Endothelial cell of umbilical vein (primary cell): ENCODE results near the gene ZDHHC9. TPM values are rescaled to one million over a fixed set of nuclear protein-coding genes. Genes with fewer than 3 reads are reported as not detected.

Experiments used
- BruUV-seq: library from RNA; stranded (reverse); fragments of 400-500 nt; replicated peaks from 2 replicates; lab custom pipeline; 2021; lab: Mats Ljungman, UMichigan
- CTCF ChIA-PET: fragments of 300-600, 350-600 bp; sonication (Branson Sonifier 250); formaldehyde crosslinking; loops from one replicate; lab custom pipeline; 2021; ENCODE audit warnings: antibody characterized with exemption, inconsistent platforms; lab: Charles Lee
- POLR2A ChIA-PET: fragments of 300-600, 350-600 bp; sonication (Branson Sonifier 250); formaldehyde crosslinking; loops from one replicate; lab custom pipeline; 2021; ENCODE audit warnings: antibody characterized with exemption, inconsistent platforms; lab: Charles Lee
- DNase-seq: peaks from one replicate; pipeline ENCODE4 v3.0.0-alpha.2; 2011; ENCODE audit warnings: low read depth, low spot score
- FAIRE-seq: peaks from 2 replicates; lab custom pipeline; 2011; peaks lifted over from hg19 to GRCh38; lab: Jason Lieb, UNC
- H2AFZ ChIP-seq: 2 replicates; pipeline ENCODE4 v1.6.0; 2012; ENCODE audit warnings: low read depth, low read length, control low read depth, inconsistent platforms
- H3K27ac ChIP-seq: 2 replicates; pipeline ENCODE4 v1.5.1; 2011; ENCODE audit warnings: low read depth, mild to moderate bottlenecking, control low read depth, low read length, moderate library complexity; ENCODE audit not compliant: insufficient read depth
- H3K27me3 ChIP-seq, 2 experiments: 2 replicates each; pipeline versions ENCODE4 v1.6.0 to v1.6.1; 2011; ENCODE audit warnings: low read length in 2 of 2, mixed read lengths in 1 of 2; ENCODE audit not compliant: control insufficient read depth in 2 of 2, insufficient read depth in 2 of 2
- H3K36me3 ChIP-seq, 2 experiments: 2 replicates in 1 of 2; 3 replicates in 1 of 2; pipeline ENCODE4 v1.5.1; 2011; ENCODE audit warnings: low read length in 2 of 2, mild to moderate bottlenecking in 1 of 2, moderate library complexity in 1 of 2; ENCODE audit not compliant: control insufficient read depth in 2 of 2, insufficient read depth in 2 of 2; ENCODE audit errors: extremely low read depth in 1 of 2
- H3K4me1 ChIP-seq: 3 replicates; pipeline ENCODE4 v1.5.1; 2011; ENCODE audit warnings: mild to moderate bottlenecking, low read length; ENCODE audit not compliant: control insufficient read depth, insufficient read depth; ENCODE audit errors: extremely low read depth
- H3K4me2 ChIP-seq: 2 replicates; pipeline ENCODE4 v1.6.1; 2011; ENCODE audit warnings: low read length, control low read depth, mixed read lengths; ENCODE audit not compliant: insufficient read depth
- H3K4me3 ChIP-seq, 3 experiments: fragments of 200-600 bp in 1 of 3; sonication (generic), shearing (Covaris generic) in 1 of 3; replicated peaks in 1 of 3; 2 replicates each; pipeline ENCODE4 v1.5.1; 2011 to 2016; ENCODE audit warnings: control low read depth in 3 of 3, low read length in 3 of 3, mild to moderate bottlenecking in 2 of 3, inconsistent platforms in 1 of 3, low read depth in 1 of 3, moderate library complexity in 1 of 3; ENCODE audit not compliant: insufficient read depth in 1 of 3
- H3K79me2 ChIP-seq: 2 replicates; pipeline ENCODE4 v1.6.0; 2012; ENCODE audit warnings: low read length, inconsistent platforms; ENCODE audit not compliant: control insufficient read depth, insufficient read depth
- H3K9ac ChIP-seq: replicated peaks from 2 replicates; pipeline ENCODE3; 2011; ENCODE audit warnings: low read length, control low read depth; ENCODE audit not compliant: insufficient read depth; ENCODE audit errors: extremely low read depth
- H3K9me1 ChIP-seq: replicated peaks from 3 replicates; pipeline ENCODE4 v1.6.0; 2011; ENCODE audit warnings: mild to moderate bottlenecking, low read length; ENCODE audit not compliant: control insufficient read depth, insufficient read depth; ENCODE audit errors: extremely low read depth
- H3K9me3 ChIP-seq: replicated peaks from 2 replicates; pipeline ENCODE4 v1.5.1; 2012; ENCODE audit warnings: low read length, inconsistent platforms; ENCODE audit not compliant: control insufficient read depth, insufficient read depth
- H4K20me1 ChIP-seq: replicated peaks from 2 replicates; pipeline ENCODE3; 2011; ENCODE audit warnings: mild to moderate bottlenecking, low read length; ENCODE audit not compliant: control insufficient read depth, insufficient read depth; ENCODE audit errors: extremely low read depth
- CTCF ChIP-seq, 2 donors: IDR thresholded peaks; 1 replicate in 1 of 2; 2 replicates in 1 of 2; pipeline ENCODE4 v1.5.1; 2011; ENCODE audit warnings: low read length in 2 of 2, mild to moderate bottlenecking in 2 of 2, moderate library complexity in 2 of 2, control low read depth in 1 of 2, inconsistent platforms in 1 of 2, low read depth in 1 of 2; ENCODE audit not compliant: insufficient read depth in 1 of 2; ENCODE audit errors: extremely low read depth in 1 of 2
- EZH2 ChIP-seq: IDR thresholded peaks from 2 replicates; pipeline ENCODE4 v1.6.1; 2012; ENCODE audit warnings: borderline replicate concordance, low read depth, mild to moderate bottlenecking, moderate library complexity, low read length, inconsistent platforms; ENCODE audit not compliant: severe bottlenecking
- FOS ChIP-seq: IDR thresholded peaks from 2 replicates; pipeline ENCODE4 v1.6.1; 2011; ENCODE audit warnings: mild to moderate bottlenecking, low read length, moderate library complexity, borderline replicate concordance; ENCODE audit not compliant: insufficient read depth
- GATA2 ChIP-seq: IDR thresholded peaks from 2 replicates; pipeline ENCODE4 v1.7.0; 2011; ENCODE audit warnings: low read depth, mild to moderate bottlenecking, moderate library complexity, mixed read lengths, low read length; ENCODE audit not compliant: insufficient read length, insufficient read depth
- JUN ChIP-seq: IDR thresholded peaks from 2 replicates; pipeline ENCODE4 v1.6.1; 2011; ENCODE audit warnings: borderline replicate concordance, low read depth; ENCODE audit not compliant: insufficient read length, insufficient read depth
- MYC ChIP-seq: IDR thresholded peaks from one replicate; pipeline ENCODE4 v1.6.1; 2011; ENCODE audit warnings: mild to moderate bottlenecking, low read depth, low read length
- POLR2A ChIP-seq: IDR thresholded peaks from 2 replicates; pipeline ENCODE4 v1.6.1; 2012; ENCODE audit warnings: low read depth, mild to moderate bottlenecking, control low read depth, low read length
- POLR2AphosphoS5 ChIP-seq: IDR thresholded peaks from 2 replicates; pipeline ENCODE4 v1.6.1; 2012; ENCODE audit warnings: low read depth, mild to moderate bottlenecking, control low read depth, low read length, moderate library complexity; ENCODE audit not compliant: insufficient read depth
- dilution Hi-C: fragments of 300-500 bp; cut with MboI; formaldehyde crosslinking; loops from one replicate; pipeline ENCODE4 v1.15.0; 2019; ENCODE audit warnings: low sequenced_read_pairs; ENCODE audit not compliant: extremely low pct_ligation_motif_present
- intact Hi-C: fragments of 100-400 bp; cut with micrococcal nuclease; formaldehyde crosslinking; loops from one replicate; pipeline ENCODE4 v1.10.0; 2022
- polyA plus RNA-seq, 4 experiments: library from polyadenylated mRNA; depleted of rRNA in 3 of 4; stranded (reverse) in 3 of 4; unstranded in 1 of 4; fragments of >200 nt; gene quantifications; 2 replicates each; pipeline versions ENCODE4 v1.2.1 to v1.2.3, GENCODE V29; 2011 to 2012; ENCODE audit warnings: missing spikeins in 1 of 4
- total RNA-seq: library from RNA; stranded (reverse); gene quantifications from 2 replicates; pipeline ENCODE4 v1.2.3, GENCODE V29; 2021
- TF ChIP-seq, protein P1 (sequence below): IDR thresholded peaks from 2 replicates; pipeline ENCODE4 v1.6.1; 2011; ENCODE audit not compliant: insufficient read depth, insufficient read length

The ZDHHC9 gene
- total and polyA plus RNA-seq, 2 donors (not counting 3 experiments of a cell fraction or from before 2014, with no cell fraction given) = 27.4 to 33.6 TPM

DNA sequence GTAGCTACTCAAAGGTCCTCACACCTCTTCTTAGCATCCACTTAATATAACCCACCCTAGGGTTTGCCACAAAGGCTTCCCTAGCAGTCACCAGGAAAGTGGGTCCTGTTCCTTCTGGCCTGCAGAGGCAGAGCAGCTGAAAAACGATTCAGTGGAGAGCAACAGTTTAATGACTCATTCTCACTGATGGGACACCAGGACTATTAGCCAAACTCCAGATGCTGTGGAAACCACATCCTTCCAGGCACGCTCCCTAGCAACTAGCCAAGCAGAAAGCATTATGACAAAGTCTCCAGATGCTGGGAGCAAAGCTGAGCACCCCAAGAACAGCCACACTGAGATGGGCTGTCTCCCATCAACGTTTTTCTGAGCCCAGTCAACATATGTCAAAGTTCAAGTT, 32.0 kb upstream of the ZDHHC9 start:
- CTCF ChIA-PET = no interaction called here
- H4K20me1 ChIP-seq = no peaks in the 10 kb centered on the region
- no peak overlapping the region for H3K4me2 ChIP-seq
- H3K4me3 ChIP-seq = no peak overlapping the region
- no peak overlapping the region for H3K9ac ChIP-seq
- no peaks in the 10 kb centered on the region for H3K9me3 ChIP-seq
- H3K27ac ChIP-seq = no peak overlapping the region
- FAIRE-seq (no peak), DNase-seq (no peak)
- dilution Hi-C loops (no loop called here), intact Hi-C loops (no loop called here)
- BruUV-seq = no TSS peak
- no peaks in the 10 kb centered on the region for H3K36me3 ChIP-seq
- no peaks in the 10 kb centered on the region for H3K79me2 ChIP-seq
- POLR2A ChIA-PET = no interaction called here
- no peak overlapping the region for H2AFZ ChIP-seq
- TF ChIP-seq GATA2 (no peak), FOS (no peak), JUN (no peak), MYC (no peak), EZH2 (no peak), POLR2A (no peak), POLR2AphosphoS5 (no peak), CTCF (IDR thresholded peaks at IDR 0.05; ENCODE audit: extremely low read depth in 1 of 2, insufficient read depth in 1 of 2, low read depth in 1 of 2, low read length in 2 of 2) (no peak)
- TF ChIP-seq, protein P1, sequence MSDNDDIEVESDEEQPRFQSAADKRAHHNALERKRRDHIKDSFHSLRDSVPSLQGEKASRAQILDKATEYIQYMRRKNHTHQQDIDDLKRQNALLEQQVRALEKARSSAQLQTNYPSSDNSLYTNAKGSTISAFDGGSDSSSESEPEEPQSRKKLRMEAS = no peak
- peaks cover 4% of the 10 kb centered on the region for H3K4me1 ChIP-seq
- H3K9me1 ChIP-seq = no peaks in the 10 kb centered on the region
- no peaks in the 10 kb centered on the region for H3K27me3 ChIP-seq
